GM18873 (cell line): ENCODE results near the gene RPL31.

Source experiments
- ATAC-seq: cut with Tn5 transposase; IDR thresholded peaks from one replicate; pipeline ENCODE4 v1.9.1; 2021; ENCODE audit warnings: mild to moderate bottlenecking, moderate library complexity, moderate number of reproducible peaks; ENCODE audit not compliant: unreplicated experiment, low FRiP score

The RPL31 gene

DNA sequence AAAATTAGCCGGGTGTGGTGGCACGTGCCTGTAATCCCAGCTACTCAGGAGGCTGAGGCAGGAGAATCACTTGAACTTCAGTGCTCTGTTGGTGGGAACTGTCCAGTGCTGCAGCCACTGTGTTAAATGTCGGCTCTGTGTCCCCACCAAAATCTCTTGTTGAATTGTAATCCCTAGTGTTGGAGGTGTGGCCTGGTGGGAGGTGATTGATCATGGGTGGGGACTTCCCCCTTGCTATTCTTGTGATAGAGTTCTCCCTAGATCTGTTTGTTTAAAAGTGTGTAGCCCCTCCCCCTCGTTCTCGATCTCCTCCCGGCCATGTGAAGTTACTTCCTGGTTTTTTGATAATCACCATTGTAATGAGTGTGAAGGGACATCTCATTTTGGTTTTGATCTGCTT, 9.8 kb upstream of the RPL31 start:
- ATAC-seq = no peak

DNA sequence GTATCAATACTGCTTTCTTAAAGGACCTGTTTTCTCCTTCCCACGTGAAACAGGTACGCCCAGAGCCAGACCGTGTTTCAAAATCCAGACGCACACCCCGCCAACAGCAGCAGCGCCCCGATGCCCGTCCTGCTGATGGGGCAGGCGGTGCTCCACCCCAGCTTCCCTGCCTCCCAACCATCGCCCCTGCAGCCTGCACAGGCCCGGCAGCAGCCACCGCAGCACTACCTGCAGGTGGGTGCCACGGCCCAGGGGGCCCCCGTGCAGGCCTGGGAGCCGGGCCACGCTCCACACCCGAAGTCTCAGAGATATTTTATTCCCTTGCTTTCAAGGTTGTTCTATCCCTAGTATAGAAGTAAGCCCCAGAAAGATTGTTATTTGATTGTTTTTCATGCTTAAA, 8.8 kb upstream of the RPL31 start:
- no peak for ATAC-seq

DNA sequence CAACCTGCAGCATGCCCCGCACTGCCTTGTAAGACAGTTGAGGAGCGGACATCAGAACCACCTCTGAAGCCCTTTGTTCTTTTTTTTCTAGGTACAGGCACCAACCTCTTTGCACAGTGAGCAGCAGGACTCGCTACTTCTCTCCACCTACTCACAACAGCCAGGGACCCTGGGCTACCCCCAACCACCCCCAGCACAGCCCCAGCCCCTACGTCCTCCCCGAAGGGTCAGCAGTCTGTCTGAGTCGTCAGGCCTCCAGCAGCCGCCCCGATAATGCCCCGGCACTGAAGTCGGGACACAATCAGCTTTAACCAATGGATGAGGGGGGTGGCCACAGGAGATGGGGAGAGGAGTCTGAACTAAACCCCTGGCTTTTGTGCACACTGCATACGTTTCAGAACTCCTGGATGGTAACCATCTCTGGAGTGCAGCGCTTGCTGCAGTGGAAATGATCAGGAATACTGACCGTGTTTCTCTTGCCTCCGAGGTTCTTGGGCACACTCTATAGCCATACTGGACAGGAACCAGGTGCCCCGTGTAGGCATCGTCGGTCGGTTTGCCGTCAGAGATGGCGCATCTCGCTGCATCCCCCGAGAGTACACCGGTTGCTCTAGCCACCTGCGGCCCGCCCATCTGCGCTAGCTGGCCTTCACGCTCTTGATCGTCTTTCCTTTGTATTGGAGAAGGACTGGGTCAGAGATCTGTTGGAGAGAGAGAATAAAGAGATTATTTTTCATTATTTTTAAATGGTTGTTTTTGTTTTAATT, 6.6 kb upstream of the RPL31 start:
- no peak for ATAC-seq

DNA sequence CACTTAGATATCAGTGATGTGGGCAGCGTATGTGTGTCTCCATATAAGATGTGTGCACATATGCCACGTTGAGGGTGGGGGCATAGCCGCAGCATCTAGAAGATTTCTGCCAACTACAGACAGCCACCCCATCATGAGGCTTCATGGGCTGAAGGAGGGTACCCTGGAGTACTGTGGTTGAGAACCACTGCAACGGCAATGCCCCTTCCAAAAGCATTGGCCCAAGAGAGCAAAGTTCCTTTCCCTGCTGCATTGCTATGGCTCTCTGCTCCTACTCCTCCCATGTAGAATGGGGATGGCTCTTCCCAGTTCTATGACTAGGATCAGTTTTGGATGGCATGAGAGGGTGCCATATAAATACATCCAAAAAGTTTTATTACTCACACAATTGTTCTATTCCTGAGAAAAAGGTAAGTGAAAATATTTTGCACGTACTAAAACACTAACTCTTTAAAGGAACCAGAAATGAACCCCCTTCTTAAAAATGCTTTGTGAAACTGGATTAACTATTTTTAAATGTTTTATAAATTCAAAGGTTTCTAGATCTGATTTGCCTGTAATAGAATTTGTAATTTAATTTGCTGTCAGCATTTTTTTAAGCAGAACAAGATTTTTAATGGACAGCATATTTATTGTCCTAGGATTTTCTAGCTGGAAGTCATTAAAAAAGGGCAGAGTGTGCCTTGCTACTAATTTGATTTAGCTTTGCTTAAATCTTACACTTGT, 4.4 kb upstream of the RPL31 start:
- ATAC-seq = no peak

DNA sequence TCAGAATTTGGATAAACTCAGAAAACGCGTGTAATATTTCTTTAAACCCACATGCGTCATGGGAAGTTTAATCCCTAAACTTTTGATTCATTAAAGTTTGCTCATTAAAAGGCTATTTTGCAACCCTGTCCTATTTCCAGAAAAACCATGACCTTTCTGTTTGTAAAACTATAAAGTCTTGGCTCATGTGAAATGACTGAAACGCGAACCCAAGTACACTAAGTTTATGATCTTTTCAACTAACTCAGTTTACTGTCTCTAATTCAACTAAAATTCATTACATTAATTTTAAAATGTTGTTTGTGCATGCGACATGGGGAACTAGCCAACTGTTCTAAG, 3.9 kb upstream of the RPL31 start:
- no peak for ATAC-seq

DNA sequence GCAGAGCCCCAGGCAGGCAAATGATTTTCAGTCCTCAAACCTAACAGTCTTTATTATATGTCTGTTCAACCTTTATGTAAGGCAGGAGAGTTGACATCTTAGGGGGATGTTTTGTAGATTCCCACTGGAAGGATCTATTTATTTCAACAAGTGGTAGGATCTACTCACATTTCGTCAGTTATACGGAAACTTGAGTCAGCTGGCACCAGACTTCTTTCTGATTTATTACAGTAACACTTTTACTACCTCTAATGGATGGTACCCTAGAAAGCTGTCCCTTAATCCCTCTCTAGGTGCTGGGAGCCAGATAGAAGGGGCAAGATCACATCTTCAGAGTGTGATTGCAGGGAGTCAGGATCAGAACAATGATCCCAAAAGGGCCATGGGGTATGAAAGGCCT, 2.1 kb upstream of the RPL31 start:
- ATAC-seq = no peak

DNA sequence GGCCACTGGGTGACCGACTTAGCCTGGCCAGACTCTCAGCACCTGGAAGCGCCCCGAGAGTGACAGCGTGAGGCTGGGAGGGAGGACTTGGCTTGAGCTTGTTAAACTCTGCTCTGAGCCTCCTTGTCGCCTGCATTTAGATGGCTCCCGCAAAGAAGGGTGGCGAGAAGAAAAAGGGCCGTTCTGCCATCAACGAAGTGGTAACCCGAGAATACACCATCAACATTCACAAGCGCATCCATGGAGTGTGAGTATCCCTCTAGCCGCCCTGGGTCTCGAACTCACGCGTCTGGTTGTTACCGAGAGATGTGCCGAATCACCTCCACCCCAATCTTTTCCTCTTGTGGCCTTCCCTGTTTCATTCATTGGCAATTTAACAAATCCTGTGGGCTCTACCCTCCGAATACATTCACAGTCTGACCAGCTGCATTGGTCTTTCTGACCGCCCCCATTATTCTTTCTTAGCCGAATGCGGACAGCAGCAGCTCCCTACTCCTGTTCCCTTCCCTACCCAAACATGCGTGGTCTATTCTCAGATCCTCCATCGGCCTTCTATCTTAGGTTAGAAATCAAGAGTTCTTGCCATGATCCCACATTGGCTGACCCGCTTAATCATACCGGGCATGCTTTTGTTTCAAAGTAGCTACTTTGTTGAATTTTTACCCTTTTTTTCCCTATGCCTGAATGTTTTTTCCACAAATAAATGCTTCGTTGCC, 631 bp downstream of the RPL31 start:
- no peak for ATAC-seq

DNA sequence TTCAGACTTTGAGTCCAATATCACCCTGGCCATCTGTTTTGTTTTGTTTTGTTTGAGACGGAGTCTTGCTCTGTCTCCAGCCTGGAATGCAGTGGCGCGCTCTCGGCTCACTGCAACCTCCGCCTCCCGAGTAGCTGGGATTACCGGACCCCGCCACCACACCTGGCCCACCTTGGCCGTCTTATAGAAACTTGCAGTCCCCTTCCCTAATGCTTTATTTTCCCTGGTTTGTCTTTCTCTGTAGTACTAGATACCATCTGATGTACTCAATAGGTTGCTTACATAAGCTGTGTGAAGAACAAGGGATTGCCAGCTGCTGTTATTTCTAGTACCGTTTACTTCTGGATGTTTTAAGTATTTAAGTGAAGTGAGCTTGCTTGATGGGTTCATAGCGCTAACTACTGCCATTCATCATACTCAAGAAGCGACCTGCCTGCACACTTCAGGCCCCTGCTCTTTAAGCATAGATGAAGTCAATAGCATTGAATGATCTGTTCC, 1.2 kb downstream of the RPL31 start:
- ATAC-seq = no peak

DNA sequence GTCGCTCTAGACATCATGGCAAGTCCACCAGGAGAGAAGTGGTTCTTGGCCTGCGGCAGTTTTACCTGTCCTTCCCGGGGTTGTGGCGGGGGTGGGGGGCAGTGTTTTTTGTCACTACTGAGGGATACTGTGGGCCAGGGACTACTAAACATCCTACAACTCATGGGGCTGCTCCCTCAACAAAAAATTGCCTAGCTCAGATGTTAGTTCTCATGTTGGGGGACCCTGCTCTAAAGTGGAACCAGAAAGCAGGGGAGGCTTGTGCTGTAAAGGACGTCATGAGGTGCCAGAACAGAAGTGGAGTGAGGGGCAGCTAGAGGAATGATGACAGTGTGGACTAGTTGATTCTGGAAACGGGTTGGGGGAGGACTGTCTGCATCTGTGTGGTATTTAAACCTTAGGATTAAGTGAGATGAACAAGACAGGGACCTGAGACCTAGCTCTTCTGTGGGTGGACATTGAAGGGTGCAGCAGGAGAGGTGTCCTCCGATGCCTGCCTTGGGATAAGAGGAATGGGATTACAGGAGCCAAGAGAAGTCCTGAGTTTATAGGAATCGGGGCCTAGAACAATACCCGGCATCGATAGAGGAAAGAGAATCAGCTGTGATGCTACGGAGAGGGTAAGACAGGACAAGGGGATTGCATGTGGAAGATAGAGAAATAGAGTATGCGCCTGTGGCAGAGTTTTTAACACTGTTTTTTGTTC, 2.7 kb downstream of the RPL31 start:
- ATAC-seq = no peak

DNA sequence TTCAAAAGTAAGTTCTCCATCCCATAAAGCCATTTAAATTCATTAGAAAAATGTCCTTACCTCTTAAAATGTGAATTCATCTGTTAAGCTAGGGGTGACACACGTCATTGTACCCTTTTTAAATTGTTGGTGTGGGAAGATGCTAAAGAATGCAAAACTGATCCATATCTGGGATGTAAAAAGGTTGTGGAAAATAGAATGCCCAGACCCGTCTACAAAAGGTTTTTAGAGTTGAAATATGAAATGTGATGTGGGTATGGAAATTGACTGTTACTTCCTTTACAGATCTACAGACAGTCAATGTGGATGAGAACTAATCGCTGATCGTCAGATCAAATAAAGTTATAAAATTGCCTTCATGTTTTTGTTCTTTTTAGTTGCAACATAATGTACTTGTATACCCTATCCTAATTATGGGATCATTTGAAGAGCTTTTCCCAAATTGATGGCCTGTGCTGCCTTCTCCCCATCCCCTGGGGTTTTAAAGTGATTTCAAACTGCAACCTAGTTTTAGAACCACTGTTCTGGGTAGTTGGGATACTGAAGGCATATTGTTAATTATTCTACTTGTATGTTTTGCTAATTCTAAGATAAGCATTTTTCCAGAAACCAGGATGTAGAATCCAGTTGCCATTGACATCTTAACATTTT, 4.1 kb downstream of the RPL31 start:
- no peak for ATAC-seq

DNA sequence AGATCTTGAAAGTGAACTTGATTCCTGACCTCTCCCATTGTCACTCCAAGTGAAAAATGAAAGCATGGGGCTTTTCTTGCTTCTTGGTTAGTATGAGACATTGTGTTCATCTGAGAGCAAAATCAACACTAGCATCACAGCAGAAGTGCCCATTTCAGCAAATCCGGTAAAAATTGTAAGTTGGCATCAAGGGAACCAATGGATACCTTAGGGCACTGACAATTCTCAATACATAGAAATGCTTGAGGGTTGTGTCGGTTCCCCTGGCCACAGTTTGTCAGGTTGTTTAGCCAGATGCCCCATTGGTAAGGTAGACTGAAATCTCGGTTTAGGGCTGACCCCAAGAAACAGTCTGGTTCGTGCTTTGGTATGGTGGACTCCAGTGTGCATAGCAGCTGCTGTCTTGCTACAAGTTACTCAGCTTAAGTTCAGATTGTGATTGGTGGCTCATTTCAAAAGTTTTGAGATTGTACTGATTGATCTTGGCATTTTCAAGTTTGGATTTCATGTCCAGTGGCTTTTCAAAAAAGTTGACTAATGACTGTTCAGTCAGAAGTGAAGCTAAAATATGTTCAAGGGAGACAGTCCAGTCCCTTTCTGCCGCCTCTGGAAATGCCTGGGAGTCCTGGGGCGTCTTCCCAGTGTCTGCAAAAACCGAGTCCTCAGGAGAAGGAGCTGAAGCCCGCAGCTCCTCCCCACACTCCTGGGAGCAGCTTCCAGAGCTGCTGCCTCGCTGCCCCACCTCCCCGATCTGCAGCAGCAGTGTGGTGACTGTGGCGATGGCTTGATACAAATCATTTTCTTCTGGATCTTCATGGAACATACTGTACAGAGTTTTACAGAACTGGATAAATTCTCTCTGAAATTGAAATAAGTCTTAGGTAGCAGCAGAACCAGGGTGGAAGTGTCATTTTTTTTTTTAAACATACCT, 5.6 kb downstream of the RPL31 start:
- no peak for ATAC-seq

DNA sequence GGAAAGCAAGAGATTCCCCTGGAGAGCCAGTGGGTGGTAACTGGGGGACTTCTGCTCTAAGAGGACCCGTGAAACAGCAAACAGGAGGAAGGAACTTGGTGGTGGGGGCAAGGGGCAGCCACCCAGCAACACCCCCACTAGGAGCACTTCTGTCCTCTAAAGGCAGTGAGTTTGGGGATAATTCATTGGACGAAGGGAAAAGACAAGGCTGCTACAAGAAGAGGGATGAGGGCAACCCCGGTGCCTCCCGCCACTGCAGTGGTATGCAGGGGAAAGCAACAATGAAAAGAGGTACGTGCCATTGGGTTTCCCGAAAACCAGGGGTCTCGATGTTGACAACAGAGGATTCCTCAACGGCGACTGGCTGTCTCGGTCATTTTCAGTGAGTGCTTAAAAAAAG, 9.1 kb downstream of the RPL31 start:
- ATAC-seq = no peak

DNA sequence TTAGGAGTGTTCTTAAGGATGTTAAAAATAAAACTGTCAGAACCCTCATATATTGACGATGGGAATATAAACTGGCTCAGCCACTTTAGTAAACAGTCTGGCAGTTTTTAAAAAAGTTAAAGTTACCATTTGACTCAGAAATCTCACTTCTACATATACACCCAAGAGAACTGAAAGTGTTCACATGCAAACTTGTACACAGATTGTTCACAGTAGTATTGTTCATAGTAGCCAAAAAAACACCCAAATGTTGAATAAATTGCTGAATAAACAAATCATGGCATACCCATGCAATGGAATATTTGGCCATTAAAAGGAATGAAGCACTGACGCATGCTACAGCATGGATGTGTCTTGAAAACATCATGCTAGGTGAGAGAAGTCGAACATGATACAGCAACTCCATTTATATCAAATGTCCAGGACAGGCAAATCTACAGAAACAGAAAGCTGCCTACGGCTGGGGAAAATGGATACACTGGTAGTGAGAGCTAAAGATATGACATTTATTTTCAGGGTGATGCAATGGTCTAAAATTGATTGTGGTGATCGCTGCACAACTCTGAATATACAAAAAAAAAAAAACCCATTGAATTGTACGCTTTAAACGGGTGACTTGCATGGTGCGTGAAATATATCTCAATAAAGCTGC, 10.1 kb downstream of the RPL31 start:
- peak; percentile 81 for ATAC-seq

DNA sequence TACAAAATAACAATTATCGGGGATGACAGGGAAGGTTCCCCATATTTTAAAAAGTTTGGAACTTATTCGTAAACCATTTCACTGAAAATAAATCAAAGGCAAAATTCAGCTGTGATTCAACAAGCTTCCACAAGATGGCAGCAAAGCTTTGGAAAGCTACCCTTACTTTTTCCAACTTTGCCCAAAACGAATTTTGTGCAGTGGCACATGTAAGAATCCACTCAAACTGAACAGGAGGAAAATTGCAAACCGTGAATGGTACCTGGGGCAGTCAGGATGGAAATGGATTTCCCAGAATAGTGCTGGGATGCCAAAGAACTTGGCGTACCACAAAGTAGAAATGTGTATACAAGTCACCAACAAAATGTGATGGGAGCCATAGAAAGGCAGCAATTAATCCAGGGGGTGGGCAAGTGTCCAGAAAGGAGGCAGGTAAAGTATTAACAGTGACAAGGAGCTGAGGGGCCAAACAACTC, 10.7 kb downstream of the RPL31 start:
- ATAC-seq = no peak

DNA sequence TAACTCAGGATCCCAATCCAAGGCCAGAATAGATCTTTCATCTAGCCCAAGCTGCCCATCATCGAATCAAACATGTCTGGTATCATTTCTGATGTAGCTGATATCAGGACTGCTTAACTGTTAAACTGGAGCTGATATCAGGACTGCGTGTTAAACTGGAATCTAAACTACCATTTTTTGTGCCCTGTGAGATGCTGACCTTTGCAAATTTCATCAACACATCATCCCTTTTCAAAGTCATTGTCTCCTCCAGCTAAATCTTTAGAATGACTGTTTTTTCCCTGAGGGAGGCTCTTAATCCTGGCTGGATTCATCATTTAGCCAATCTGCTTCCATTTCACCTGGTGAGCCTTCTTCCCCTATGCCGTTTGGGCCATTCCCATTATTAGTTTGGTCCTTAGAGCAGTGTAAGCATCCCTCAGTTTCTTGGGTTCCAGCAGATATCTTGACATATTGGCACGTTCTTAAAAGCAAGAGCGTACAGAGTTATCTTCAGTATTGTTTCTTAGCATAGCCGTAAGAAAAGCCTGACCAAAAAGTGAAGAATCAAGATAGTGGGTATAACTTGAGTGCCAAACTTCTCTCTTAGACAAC, 12.3 kb downstream of the RPL31 start:
- no peak for ATAC-seq

DNA sequence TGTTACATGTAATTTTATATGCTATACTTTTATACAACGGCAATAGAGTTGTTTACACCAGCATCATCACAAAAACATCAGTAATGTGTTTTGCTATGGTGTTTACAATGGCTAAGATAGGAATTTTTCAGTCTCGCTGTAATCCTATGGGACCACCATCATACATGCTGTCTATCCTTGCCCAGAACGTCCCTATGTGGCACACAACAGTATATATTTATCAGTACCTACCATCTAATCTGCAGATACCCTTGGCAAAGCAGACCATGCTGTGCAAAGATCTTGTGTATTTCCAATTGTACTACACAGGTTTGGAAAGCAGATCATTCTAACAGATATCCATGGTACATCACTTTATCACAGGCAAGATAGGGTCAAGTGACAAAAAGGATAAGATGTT, 15.3 kb downstream of the RPL31 start:
- ATAC-seq = no peak

DNA sequence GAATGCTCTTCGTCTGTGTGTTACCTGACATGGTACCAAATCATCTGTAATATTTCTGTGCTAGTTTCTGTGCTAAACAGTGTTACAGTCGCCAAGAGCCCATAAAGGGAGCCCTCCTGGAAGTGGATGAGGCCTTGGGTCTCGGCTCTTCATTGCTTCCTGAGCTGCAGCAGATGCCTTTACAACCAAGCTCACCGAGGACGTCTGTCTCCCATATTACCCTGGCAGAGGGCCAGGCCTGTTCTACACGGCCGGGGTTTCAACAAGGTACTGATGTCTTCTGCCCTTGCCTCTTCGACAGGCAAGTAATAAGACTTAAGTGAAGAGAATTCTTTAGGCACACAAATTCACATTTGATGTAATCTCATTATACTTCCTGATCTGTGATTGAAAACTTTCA, 16.8 kb downstream of the RPL31 start:
- no peak for ATAC-seq

DNA sequence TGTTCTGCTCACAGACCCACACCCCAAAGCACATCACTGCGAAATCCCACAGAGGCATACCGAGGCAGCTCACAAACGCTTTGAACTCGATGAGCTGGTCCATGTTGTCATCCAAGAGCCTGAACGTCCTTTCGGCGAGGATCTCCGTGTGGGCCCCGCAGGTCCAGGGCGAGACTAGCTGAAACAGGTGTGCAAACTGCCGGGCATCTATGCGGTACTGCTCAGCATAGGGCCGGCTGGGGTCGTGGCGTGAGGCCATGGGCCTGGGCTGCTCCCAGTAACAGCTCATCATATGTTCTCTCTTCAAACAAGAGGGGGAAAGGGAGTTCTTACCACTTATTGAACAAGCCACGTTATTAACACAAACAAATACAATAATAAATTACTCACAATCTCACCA, 20.1 kb downstream of the RPL31 start:
- no peak for ATAC-seq
